Smooth muscle cell (in vitro differentiated cells): Measurements from ENCODE around the gene GYS1. TPM values are rescaled to one million over a fixed set of nuclear protein-coding genes. Genes with fewer than 3 reads are reported as not detected.

Experiments
- DNase-seq: peaks from one replicate; lab custom pipeline; 2025; ENCODE audit not compliant: unreplicated experiment; lab: John Stamatoyannopoulos, UW
- H2AFZ ChIP-seq: fragments of 200-600 bp; sonication (generic); 2 replicates; pipeline ENCODE4 v1.6.0; 2016; ENCODE audit warnings: antibody characterized with exemption, low read depth, mild to moderate bottlenecking
- H3F3A ChIP-seq: fragments of 200-600 bp; sonication (generic); 2 replicates; pipeline ENCODE4 v1.6.0; 2017; ENCODE audit warnings: antibody characterized with exemption, low read depth
- H3K27ac ChIP-seq: fragments of 200-600 bp; sonication (generic); 2 replicates; pipeline ENCODE4 v1.5.1; 2016; ENCODE audit warnings: low read depth, mild to moderate bottlenecking
- H3K27me3 ChIP-seq: fragments of 200-600 bp; sonication (generic); 2 replicates; pipeline ENCODE4 v1.6.1; 2016; ENCODE audit warnings: low read depth, mild to moderate bottlenecking
- H3K36me3 ChIP-seq: fragments of 200-600 bp; sonication (generic); 2 replicates; pipeline ENCODE4 v1.5.1; 2016; ENCODE audit warnings: low read depth
- H3K4me1 ChIP-seq: fragments of 200-600 bp; sonication (generic); 2 replicates; pipeline ENCODE4 v1.5.1; 2016; ENCODE audit warnings: low read depth
- H3K4me2 ChIP-seq: fragments of 200-600 bp; sonication (generic); 2 replicates; pipeline ENCODE4 v1.6.0; 2016; ENCODE audit warnings: mild to moderate bottlenecking
- H3K4me3 ChIP-seq: fragments of 200-600 bp; sonication (generic); 2 replicates; pipeline ENCODE4 v1.5.1; 2016; ENCODE audit warnings: mild to moderate bottlenecking
- H3K79me2 ChIP-seq: fragments of 200-600 bp; sonication (generic); 2 replicates; pipeline ENCODE4 v1.6.0; 2016; ENCODE audit warnings: low read depth, mild to moderate bottlenecking
- H3K9ac ChIP-seq: fragments of 200-600 bp; sonication (generic); 2 replicates; pipeline ENCODE4 v1.6.0; 2016; ENCODE audit warnings: low read depth
- H3K9me3 ChIP-seq: fragments of 200-600 bp; sonication (generic); replicated peaks from 2 replicates; pipeline ENCODE4 v1.5.1; 2016; ENCODE audit warnings: low read depth
- H4K20me1 ChIP-seq: fragments of 200-600 bp; sonication (generic); 2 replicates; pipeline ENCODE4 v1.6.0; 2016; ENCODE audit warnings: low read depth
- CTCF ChIP-seq: fragments of 200-600 bp; sonication (generic); IDR thresholded peaks from 2 replicates; pipeline ENCODE4 v1.5.1; 2017; ENCODE audit warnings: borderline replicate concordance, mild to moderate bottlenecking, antibody characterized with exemption; ENCODE audit not compliant: insufficient read depth, poor library complexity, severe bottlenecking
- WGBS: methylation state at CpG from one replicate; pipeline ENCODE4 v1.1.7; 2016; ENCODE audit warnings: low lambda C conversion rate; 5-methylcytosine and 5-hydroxymethylcytosine counted together
- polyA plus RNA-seq: library from polyadenylated mRNA; unstranded; fragments of >200 nt; fragmentation: Nextera tagmentation; extraction: Ambion mirVana; gene quantifications from 2 replicates; pipeline ENCODE4 v1.2.1, GENCODE V29; 2016
- total RNA-seq: library from RNA; depleted of rRNA; stranded (reverse); fragments of >200 nt; gene quantifications from 2 replicates; pipeline ENCODE4 v1.2.3, GENCODE V29; 2014

The GYS1 gene
- total and polyA plus RNA-seq, 2 experiments from 2014 or later: 58.1 to 82.6 TPM

- Histone ChIP-seq H3K27me3 (no peaks in the 10 kb centered on the region), H3K4me1 (peaks cover 10% of the 10 kb centered on the region), H4K20me1 (peaks cover 56% of the 10 kb centered on the region), H3K9ac (no peak overlapping the region), H2AFZ (no peak overlapping the region), H3K9me3 (no peaks in the 10 kb centered on the region), H3K36me3 (no peaks in the 10 kb centered on the region), H3K4me3 (no peak overlapping the region), H3K79me2 (peaks cover 15% of the 10 kb centered on the region), H3K27ac (no peak overlapping the region), H3K4me2 (no peak overlapping the region), H3F3A (peaks cover 36% of the 10 kb centered on the region)
- DNase-seq: no peak
- WGBS: 96% methylated on average over 44 of the region's 45 CpGs
- no peak for TF ChIP-seq CTCF
Observed at GRCh38 chr19:48969276-48970138, 23.6 kb downstream of the GYS1 start.

- H3K27ac ChIP-seq: no peak overlapping the region
- H3K9ac ChIP-seq: no peak overlapping the region
- 97% methylated on average over 15 of the region's 15 CpGs for WGBS
- peaks cover 17% of the 10 kb centered on the region for H3K4me1 ChIP-seq
- no peaks in the 10 kb centered on the region for H3K27me3 ChIP-seq
- H2AFZ ChIP-seq: no peak overlapping the region
- no peaks in the 10 kb centered on the region for H3K36me3 ChIP-seq
- no peak for DNase-seq
- H3K9me3 ChIP-seq: no peaks in the 10 kb centered on the region
- no peak for TF ChIP-seq CTCF
- H4K20me1 ChIP-seq: peaks cover 56% of the 10 kb centered on the region
- H3F3A ChIP-seq: peaks cover 33% of the 10 kb centered on the region
- H3K4me2 ChIP-seq: no peak overlapping the region
- H3K4me3 ChIP-seq: no peak overlapping the region
- H3K79me2 ChIP-seq: peaks cover 15% of the 10 kb centered on the region
Observed at GRCh38 chr19:48968813-48969218, 24.3 kb downstream of the GYS1 start.

- no peak overlapping the region for H3K9ac ChIP-seq
- H2AFZ ChIP-seq: no peak overlapping the region
- H3F3A ChIP-seq: peaks cover 29% of the 10 kb centered on the region
- no peak overlapping the region for H3K4me2 ChIP-seq
- H3K27ac ChIP-seq: peak overlapping the region; percentile 29
- H3K36me3 ChIP-seq: no peaks in the 10 kb centered on the region
- H3K79me2 ChIP-seq: peaks cover 15% of the 10 kb centered on the region
- no peak overlapping the region for H3K4me3 ChIP-seq
- no peak for DNase-seq
- H4K20me1 ChIP-seq: peaks cover 56% of the 10 kb centered on the region
- peaks cover 23% of the 10 kb centered on the region for H3K4me1 ChIP-seq
- 83% methylated on average over 4 of the region's 4 CpGs for WGBS
- H3K9me3 ChIP-seq: no peaks in the 10 kb centered on the region
- TF ChIP-seq CTCF: no peak
- no peaks in the 10 kb centered on the region for H3K27me3 ChIP-seq
Observed at GRCh38 chr19:48968179-48968661, 24.9 kb downstream of the GYS1 start.
